Left ventricle myocardium inferior (tissue), 1 donor: Measurements from ENCODE around the gene FETUB. TPM values are rescaled to one million over a fixed set of nuclear protein-coding genes. Genes with fewer than 3 reads are reported as not detected.

ENCODE experiments used
- DNase-seq: peaks from one replicate; pipeline ENCODE4 v3.0.0-alpha.2; 2020
- H3K27ac ChIP-seq: fragments of 200-600 bp; replicated peaks from 2 replicates; pipeline ENCODE4 v1.8.0; 2021
- H3K27me3 ChIP-seq: fragments of 200-600 bp; 2 replicates; pipeline ENCODE4 v1.8.0; 2021; ENCODE audit warnings: low read depth
- H3K36me3 ChIP-seq: fragments of 200-600 bp; 2 replicates; pipeline ENCODE4 v1.8.0; 2021
- H3K4me1 ChIP-seq: fragments of 200-600 bp; 2 replicates; pipeline ENCODE4 v1.8.0; 2021
- H3K4me3 ChIP-seq: fragments of 200-600 bp; 2 replicates; pipeline ENCODE4 v1.8.0; 2021; ENCODE audit warnings: mild to moderate bottlenecking, moderate library complexity
- H3K9me3 ChIP-seq: fragments of 200-600 bp; replicated peaks from 2 replicates; pipeline ENCODE4 v1.8.0; 2021
- CTCF ChIP-seq: fragments of 200-600 bp; IDR thresholded peaks from 2 replicates; pipeline ENCODE4 v1.8.0; 2021; ENCODE audit warnings: antibody characterized with exemption, mild to moderate bottlenecking, borderline replicate concordance
- intact Hi-C: fragments of 100-400 bp; cut with micrococcal nuclease; formaldehyde crosslinking; loops from one replicate; pipeline ENCODE4 v1.11.0; 2022
- total RNA-seq: library from RNA; stranded (reverse); fragmentation: NEBNext Ultra II Directional; extraction: Animal tissue kit (Norgen Biotek cat#: 25700); gene quantifications from one replicate; pipeline ENCODE4 v1.2.1, GENCODE V29; 2021
- donor health status: DM: no; HTN: yes; CAD: no; lungs with severe emphysema.

Gene FETUB
- total RNA-seq, 1 donor from 2014 or later = not detected

GRCh38 chr3:186600896-186601295 is 39.3 kb upstream of the FETUB start:
- peaks cover 6% of the 10 kb centered on the region for H3K4me1 ChIP-seq
- no peaks in the 10 kb centered on the region for H3K27me3 ChIP-seq
- H3K9me3 ChIP-seq = no peaks in the 10 kb centered on the region
- H3K36me3 ChIP-seq = no peaks in the 10 kb centered on the region
- no peak for TF ChIP-seq CTCF
- intact Hi-C loops = no loop called here
- DNase-seq = no peak
- H3K27ac ChIP-seq = no peak overlapping the region
- H3K4me3 ChIP-seq = no peak overlapping the region

- no peak for TF ChIP-seq CTCF
- no peak overlapping the region for H3K27ac ChIP-seq
- H3K36me3 ChIP-seq = no peaks in the 10 kb centered on the region
- no peak overlapping the region for H3K4me3 ChIP-seq
- DNase-seq = no peak
- intact Hi-C loops = no loop called here
- peaks cover 6% of the 10 kb centered on the region for H3K4me1 ChIP-seq
- no peaks in the 10 kb centered on the region for H3K27me3 ChIP-seq
- H3K9me3 ChIP-seq = no peaks in the 10 kb centered on the region
These were observed 37.0 kb upstream of the FETUB start for GRCh38 chr3:186603159-186603558.

DNA sequence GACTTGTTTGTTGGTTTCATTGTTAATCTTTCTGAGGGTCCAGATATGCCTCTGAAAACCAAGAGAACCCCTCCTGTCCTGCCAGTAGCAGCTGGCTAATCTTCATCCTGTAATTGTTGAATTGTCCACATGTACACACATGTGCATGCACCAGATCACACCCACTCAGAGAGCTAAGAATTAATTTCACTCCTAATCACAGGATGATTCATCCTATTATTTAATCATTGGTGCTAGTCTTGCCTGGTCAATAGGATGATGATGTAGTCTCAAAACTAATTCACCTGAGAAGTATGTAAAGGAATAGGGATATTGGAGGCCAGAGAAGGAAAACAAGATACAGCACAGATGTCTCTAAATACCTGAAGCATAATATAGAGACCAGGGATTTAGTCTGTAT is 35.1 kb upstream of the FETUB start:
- no peaks in the 10 kb centered on the region for H3K9me3 ChIP-seq
- no peak for DNase-seq
- no peaks in the 10 kb centered on the region for H3K36me3 ChIP-seq
- no peak overlapping the region for H3K4me3 ChIP-seq
- no peaks in the 10 kb centered on the region for H3K27me3 ChIP-seq
- H3K27ac ChIP-seq = no peak overlapping the region
- TF ChIP-seq CTCF = no peak
- intact Hi-C loops = no loop called here
- H3K4me1 ChIP-seq = no peaks in the 10 kb centered on the region

GRCh38 chr3:186605561-186606545 is 34.3 kb upstream of the FETUB start:
- Histone ChIP-seq H3K27me3 (no peaks in the 10 kb centered on the region), H3K4me3 (no peak overlapping the region), H3K27ac (no peak overlapping the region), H3K4me1 (no peaks in the 10 kb centered on the region), H3K9me3 (no peaks in the 10 kb centered on the region), H3K36me3 (no peaks in the 10 kb centered on the region)
- no peak for DNase-seq
- no peak for TF ChIP-seq CTCF
- intact Hi-C loops = no loop called here

DNA sequence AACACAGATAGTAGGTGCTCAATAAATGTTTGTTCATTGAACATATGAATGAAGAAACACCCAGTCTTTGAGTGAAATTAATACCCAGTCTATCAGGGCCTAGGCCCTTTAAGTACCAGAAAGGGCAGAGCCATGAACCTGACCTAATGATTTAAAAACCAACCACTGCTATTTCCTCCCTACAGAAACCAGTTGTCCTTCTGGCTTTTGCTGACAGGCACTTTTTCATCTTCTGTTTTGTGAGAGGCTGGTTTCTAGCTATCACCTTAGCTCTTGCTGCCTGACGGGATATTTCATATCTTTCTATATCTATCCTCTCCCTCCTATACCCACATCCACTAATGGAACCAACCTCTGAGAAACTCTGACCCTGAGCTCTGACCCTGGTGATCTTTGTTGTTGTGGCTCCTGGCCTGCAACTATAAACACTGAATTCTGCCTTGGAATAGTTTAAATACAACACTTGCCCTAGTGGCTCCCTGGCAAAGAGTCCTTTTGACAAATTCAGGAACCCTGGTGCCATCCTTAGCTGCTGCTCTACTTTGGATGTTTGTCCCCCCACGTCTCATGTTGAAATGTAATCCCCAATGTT is 31.5 kb upstream of the FETUB start:
- Histone ChIP-seq H3K27ac (no peak overlapping the region), H3K4me1 (no peaks in the 10 kb centered on the region), H3K27me3 (peaks cover 13% of the 10 kb centered on the region), H3K9me3 (no peaks in the 10 kb centered on the region), H3K36me3 (no peaks in the 10 kb centered on the region), H3K4me3 (no peak overlapping the region)
- no peak for TF ChIP-seq CTCF
- intact Hi-C loops = no loop called here
- no peak for DNase-seq
